GM12865 (cell line): ENCODE results near the gene TMEM218.

Experiments
- DNase-seq: peaks from one replicate; pipeline ENCODE4 v3.0.0; 2010; ENCODE audit warnings: low read depth
- H3K4me3 ChIP-seq: 2 replicates; pipeline ENCODE4 v1.5.1; 2011; ENCODE audit warnings: mild to moderate bottlenecking, low read depth, low read length, control low read depth
- TF ChIP-seq, protein P1 (sequence below): IDR thresholded peaks from 2 replicates; pipeline ENCODE4 v1.5.1; 2011; ENCODE audit warnings: low read length, control low read depth, low read depth, inconsistent platforms; ENCODE audit not compliant: insufficient read depth; ENCODE audit errors: missing control alignments

Gene TMEM218

GRCh38 chr11:125082040-125082439 is 29.4 kb downstream of the TMEM218 start:
- H3K4me3 ChIP-seq = no peak overlapping the region
- TF ChIP-seq, protein P1, sequence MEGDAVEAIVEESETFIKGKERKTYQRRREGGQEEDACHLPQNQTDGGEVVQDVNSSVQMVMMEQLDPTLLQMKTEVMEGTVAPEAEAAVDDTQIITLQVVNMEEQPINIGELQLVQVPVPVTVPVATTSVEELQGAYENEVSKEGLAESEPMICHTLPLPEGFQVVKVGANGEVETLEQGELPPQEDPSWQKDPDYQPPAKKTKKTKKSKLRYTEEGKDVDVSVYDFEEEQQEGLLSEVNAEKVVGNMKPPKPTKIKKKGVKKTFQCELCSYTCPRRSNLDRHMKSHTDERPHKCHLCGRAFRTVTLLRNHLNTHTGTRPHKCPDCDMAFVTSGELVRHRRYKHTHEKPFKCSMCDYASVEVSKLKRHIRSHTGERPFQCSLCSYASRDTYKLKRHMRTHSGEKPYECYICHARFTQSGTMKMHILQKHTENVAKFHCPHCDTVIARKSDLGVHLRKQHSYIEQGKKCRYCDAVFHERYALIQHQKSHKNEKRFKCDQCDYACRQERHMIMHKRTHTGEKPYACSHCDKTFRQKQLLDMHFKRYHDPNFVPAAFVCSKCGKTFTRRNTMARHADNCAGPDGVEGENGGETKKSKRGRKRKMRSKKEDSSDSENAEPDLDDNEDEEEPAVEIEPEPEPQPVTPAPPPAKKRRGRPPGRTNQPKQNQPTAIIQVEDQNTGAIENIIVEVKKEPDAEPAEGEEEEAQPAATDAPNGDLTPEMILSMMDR = no peak
- no peak for DNase-seq

- H3K4me3 ChIP-seq = no peak overlapping the region
- no peak for DNase-seq
- TF ChIP-seq, protein P1 = no peak
Measured at GRCh38 chr11:125081098-125081798, 30.2 kb downstream of the TMEM218 start.

GRCh38 chr11:125080531-125080911 is 30.9 kb downstream of the TMEM218 start:
- TF ChIP-seq, protein P1 = no peak
- DNase-seq = no peak
- no peak overlapping the region for H3K4me3 ChIP-seq

DNA sequence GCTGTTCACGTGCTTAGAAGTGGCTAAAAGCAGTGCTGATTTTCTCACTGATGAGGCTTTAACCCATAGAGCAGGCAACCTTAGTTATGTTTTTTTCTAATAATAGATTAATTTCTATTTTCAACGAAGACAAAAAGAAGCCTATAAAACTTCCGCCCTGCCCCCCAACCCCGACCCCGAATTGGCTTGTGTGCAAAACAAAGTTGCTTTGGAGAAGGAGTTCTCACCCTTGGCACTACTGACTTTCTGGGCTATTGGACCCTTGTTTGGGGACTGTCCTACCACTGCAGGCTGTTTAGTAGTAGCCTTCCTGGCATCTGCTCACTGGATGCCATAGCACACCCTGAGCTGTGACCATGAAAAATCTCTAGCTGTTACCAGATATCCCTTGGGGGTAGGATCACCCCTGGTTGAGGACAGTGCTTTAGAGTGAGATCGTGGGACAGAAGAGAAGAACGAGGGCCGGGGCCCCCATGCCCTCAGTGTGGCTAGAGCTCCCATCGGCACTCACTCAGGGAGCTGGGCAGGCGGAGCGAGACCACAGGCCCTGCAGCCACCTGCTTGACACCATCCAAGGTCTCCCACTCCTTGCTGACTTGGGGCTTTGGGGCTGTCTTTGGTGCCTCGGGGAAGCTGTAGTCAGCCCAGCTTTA is 31.4 kb downstream of the TMEM218 start:
- no peak for DNase-seq
- TF ChIP-seq, protein P1 = no peak
- H3K4me3 ChIP-seq = no peak overlapping the region

DNA sequence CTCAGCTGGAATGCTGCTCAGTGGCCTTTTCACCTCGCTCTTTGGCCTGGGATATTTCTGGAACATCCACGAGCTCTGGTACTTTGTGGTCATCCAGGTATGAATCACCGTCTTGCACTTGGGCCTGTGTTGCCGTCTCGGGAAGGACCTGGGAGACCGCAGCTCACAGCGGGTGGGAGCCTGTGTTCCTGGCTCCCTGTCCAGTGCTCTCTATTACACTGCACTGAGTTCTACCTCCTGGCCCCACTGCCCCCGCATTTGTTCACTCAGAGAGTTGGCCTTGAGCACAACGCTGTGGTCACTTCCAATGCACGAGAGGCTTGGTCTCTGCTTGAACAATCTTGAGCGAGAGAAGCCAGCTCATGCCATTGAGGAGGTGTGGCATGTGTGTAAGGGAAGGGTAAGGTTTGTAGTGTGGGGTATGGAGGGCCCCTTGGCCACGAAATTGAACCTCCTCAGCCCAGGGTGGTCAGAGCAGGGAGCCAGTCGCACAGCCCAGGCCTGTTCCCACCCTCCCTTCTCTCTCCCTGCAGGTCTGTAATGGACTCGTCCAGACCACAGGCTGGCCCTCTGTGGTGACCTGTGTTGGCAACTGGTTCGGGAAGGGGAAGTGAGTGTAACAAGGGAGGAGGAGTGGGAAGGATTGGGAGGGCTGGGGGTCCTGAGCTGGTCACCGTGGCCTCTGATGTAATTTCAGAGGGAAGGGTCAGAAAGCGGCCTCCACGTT is 32.1 kb downstream of the TMEM218 start:
- H3K4me3 ChIP-seq = no peak overlapping the region
- TF ChIP-seq, protein P1 = no peak
- DNase-seq = no peak

DNA sequence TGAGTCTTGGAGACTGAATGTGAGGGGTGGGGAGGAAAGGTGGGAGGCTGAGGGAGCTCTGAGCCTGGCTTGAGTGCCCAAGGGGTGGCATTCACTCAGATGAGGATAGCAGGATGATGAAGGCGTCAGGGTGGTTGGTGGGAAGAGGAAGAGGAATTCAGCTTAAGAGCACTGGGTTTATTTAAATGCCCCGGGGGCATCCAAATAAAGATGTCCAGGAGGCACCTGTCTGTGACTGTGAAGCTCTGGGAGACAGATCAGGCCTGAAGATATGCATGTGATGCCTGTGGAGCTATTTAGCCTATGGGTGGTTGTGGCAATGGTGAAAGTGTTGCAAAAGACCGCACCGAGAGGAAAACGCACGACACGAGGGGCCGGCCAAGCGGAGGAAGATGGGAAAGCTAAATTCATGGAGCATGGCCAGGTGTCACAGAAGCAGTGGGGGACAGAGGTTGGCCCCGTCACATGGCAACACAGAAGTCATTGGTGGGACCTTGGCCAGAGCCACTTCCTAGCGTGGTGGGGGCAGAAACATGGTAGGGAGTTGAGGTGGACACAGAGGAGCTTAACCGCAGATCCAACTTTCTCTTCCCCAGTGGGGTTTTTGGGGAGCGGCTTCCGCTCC is 32.8 kb downstream of the TMEM218 start:
- no peak for DNase-seq
- TF ChIP-seq, protein P1 = no peak

More for the DNA sequence above, 32.8 kb downstream of the TMEM218 start:
- H3K4me3 ChIP-seq = no peak overlapping the region
